NK-92 (cell line): ENCODE measurements around the gene BEND5.

ENCODE experiments used
- DNase-seq: peaks from one replicate; lab custom pipeline; 2025; ENCODE audit not compliant: unreplicated experiment; lab: John Stamatoyannopoulos, UW

Gene BEND5

DNA sequence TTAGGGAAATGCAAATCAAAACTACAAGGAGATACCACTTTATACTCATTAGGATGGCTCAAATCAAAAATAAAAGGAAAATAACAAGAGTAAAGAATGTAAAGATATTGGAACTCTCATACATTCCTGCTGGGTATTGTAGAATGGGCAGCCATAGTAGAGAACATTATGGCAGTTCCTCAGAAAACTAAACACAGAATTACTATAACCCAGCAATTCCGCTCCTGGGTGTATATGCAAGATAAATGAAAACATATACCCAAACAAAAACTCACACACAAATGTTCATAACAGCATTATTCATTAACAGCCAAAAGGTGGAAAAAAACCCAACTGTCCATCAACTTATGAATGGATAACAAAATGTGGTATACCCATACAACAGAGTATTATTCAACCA lies 11.4 kb downstream of the BEND5 start:
- DNase-seq = no peak

- no peak for DNase-seq
Observed at GRCh38 chr1:48761986-48762385, 14.7 kb downstream of the BEND5 start.

DNA sequence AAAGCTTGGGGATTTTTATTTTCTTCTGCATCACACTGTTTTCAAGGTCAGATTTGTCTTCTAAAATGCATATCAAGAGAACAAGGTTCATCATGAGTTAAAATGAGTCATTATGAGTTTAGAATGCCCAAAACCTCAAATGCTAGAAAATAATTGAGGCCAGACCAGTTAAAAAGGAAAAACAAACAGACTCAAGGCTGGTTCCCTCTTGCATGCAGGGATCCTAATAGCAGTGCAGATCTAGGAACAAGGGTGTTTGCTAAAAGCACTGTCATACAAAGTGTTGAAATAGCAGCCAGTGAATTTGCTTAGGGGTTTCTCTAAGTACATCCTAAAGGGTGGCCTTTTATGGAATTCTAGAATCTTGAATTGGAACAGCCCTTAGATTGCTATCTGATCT lies 15.3 kb downstream of the BEND5 start:
- no peak for DNase-seq

GRCh38 chr1:48760857-48761256 lies 15.8 kb downstream of the BEND5 start:
- no peak for DNase-seq

DNA sequence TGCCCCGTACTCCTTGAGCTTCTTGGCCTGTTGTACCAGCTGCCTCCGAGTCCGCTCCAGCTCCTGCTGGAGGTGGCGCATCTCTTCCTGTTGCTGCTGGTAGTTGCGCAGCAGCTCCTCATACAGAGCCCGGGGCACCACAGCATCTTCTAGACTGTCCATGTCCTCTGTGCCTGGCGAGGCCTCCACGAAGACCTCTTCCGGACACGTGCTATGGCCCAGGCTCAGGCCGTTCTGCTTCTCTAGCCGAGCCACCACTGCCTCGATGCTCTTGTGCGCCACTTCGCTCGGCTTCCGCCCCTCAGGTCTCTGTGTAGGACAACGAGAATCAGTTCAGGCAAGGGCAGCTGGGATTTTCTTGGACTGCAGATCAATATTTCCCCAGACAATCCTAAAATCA lies 17.7 kb downstream of the BEND5 start:
- no peak for DNase-seq

GRCh38 chr1:48757363-48757762 lies 19.3 kb downstream of the BEND5 start:
- DNase-seq = no peak

DNA sequence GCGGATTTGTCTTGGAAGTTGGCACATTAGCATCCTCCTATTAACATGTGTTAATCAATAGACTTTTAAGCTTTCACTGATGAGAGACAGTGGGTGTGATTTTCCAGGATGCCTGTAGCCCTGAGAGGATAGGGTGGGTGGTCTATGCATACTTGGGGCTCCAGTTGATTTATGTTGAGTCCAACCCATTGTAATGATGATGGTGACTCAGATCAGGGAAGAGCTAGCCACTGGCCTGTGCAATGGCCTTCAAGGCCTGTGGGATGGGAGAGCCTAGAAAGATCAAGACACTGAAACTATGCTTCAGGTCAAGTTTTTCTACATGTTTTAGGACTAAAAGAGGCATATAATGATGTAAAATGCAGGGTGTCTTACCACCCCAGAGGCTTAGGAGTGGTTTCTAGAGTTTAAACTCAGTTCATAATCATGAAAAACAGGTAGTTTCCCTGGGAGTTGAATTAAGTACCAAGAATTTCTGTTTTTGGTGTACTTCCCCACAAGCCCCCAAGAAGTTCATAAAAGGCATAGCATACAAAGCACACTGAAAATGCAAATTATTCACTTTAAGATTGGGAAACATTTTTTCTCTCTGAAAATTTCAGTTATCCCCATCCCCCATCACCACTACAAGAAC lies 19.9 kb downstream of the BEND5 start:
- DNase-seq = no peak

DNA sequence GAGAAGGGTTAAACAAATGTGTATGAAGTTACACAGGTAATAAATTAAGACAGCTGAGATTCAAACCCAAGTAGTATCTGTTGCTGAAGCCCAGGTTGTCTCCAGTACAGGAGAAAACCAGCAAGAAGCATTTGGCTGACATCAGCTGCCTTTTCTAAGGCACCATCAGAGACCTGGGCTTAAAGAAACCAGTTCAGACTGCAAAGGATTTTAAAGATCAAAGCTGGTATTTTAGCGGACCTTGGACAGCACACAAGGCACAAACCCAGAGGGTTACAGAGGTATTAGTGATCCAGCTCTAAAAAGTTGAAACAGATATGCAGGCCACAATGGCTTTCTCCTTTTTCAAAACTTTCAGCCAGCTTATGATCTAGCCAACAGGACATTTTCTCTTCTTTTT lies 23.4 kb downstream of the BEND5 start:
- DNase-seq = no peak

GRCh38 chr1:48750109-48750508 lies 26.6 kb downstream of the BEND5 start:
- no peak for DNase-seq

GRCh38 chr1:48749068-48749467 lies 27.6 kb downstream of the BEND5 start:
- no peak for DNase-seq

GRCh38 chr1:48746906-48747305 lies 29.8 kb downstream of the BEND5 start:
- DNase-seq = no peak

DNA sequence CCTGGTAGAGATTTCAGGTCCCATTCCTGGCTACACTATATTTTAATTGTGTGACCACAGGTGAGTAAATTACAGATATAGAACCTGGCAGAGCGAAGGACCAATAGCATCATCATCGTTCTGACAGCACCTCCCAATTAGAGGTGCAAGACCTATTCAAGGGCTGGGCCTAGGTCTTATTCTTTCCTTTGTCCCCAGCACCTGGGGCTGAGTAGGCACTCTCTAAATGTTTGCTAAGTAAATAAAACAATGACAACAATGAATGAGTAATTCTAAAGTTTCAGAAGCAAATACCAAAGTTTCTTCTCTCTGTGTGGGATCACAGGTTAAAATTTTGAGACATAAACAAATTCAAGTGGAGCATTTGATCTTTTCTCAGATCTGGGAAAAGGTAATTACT lies 32.7 kb downstream of the BEND5 start:
- no peak for DNase-seq

- no peak for DNase-seq
Observed at GRCh38 chr1:48743480-48743879, 33.2 kb downstream of the BEND5 start.

DNA sequence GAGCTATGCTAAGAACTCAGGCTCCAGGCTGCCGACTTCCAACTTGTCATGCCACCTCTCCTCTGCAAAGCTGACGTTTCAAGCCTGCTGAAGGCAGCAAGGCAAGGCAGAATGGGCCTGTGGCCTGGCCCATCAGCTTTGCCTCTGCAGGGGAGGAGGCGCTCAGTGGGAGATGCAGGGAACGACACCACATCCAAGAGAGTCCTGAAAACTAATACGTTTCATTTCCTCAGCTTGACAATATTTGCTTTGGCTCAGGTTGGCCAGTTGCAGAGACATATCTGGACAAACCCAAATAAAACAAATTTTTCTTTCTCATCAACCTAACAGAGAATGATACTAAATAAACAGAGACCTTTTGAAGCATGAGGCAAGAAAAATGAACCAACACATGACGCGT lies 35.3 kb downstream of the BEND5 start:
- no peak for DNase-seq

- no peak for DNase-seq
Observed at GRCh38 chr1:48740621-48741020, 36.1 kb downstream of the BEND5 start.

DNA sequence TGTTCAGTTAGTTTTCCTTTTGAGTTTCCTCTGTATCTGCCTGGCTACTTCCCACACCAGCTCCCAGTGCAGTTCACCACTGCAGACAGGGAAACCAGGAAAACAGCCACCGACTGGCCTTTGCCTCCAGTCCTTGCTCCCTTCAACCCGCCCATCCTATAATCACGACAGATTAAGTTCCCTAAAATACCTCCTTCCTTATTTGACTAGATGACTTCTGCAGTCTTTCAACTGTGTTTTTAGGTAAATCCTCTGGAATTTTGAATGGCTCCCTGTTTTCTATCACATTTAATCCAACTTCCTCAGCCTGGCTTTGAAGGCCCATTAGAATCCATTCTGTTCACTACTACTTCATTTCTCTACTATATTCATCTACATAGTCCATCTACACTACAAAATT lies 37.6 kb downstream of the BEND5 start:
- DNase-seq = no peak

DNA sequence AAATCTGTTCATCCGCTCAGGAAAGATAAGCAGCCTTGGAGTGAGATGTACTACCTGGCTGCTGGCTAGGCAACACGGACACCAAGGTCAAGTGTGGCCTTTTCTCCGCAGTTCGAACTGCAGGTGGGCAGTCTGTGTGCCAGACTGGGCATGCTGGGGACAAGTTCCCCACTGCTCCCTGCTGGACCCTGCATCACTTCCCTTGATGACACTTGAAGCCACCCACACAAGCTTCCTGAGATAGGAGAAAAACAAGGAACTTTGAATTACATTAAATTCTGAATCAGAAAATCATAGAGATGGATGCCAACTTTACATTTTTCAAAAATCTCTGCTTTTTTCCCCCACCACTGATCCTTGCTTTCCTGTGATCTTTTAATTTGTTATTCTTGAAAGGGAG lies 38.3 kb downstream of the BEND5 start:
- no peak for DNase-seq

DNA sequence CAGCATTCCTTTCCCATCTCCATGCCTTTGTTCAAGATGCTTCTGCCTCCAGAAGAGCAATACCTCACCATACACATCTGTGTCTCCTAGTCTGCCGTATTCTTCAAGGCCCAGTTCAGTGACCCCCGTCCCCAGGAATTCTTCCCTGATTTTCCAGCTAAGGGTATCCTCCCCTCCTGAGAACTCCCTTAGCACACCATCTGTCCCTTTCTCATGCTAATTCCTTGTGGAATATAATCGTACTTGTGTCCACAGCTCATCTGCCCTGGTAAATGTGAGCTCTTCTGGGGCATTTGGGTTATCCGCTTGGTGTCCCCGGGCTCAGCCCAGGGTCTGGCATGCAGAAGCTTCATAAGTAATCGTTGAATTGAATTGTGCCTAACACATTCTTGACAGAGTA lies 40.9 kb downstream of the BEND5 start:
- no peak for DNase-seq

GRCh38 chr1:48730164-48730910 lies 46.4 kb downstream of the BEND5 start:
- no peak for DNase-seq

DNA sequence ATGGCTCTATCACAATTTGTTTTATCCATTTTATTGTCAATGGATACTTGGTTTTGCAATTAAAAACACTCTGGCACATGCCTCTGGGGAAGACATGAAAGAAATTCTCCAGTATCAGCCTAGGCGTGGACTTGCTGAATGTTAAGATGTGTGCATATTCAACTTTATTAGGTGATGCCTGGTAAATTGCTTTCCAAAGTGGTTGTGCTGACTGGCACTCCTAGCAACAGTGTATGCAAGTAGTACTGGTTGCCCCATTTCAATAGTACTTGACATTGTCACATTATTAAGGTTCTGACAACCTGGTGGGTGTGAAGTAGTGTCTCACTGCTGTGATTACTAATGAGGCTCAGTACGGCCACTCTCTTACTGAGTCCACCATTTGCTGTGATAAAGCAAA lies 48.1 kb downstream of the BEND5 start:
- no peak for DNase-seq

GRCh38 chr1:48726557-48727215 lies 50.0 kb downstream of the BEND5 start:
- DNase-seq = no peak

- DNase-seq = no peak
Observed at GRCh38 chr1:48726139-48726538, 50.6 kb downstream of the BEND5 start.
